Hematopoietic multipotent progenitor cell treated with erythropoietin and hydrocortisone succinate and interleukin-3 and kit ligand, for 8 days (in vitro differentiated cells): ENCODE data around the gene IFNW1.

Experiments
- DNase-seq: peaks from one replicate; pipeline ENCODE4 v3.0.0-alpha.2; 2015

IFNW1 gene

DNA sequence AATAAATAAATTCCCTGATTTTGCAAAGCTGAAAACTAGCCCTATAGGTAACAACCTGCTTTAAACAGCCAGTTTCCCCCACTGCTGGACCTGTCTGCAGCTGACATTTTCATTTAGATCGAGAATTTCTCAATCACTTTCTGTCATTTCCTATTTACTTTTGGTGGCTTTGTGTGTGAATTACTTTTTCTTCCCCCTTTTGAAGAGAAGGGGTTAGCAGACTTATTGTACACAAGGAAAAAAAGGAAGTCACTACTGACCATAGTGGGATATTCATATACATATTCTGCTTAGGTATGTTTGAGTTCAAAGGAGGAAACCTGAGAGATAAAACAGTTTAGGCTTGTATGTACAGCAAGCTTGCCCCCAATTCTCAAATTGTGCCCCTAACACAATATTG, 36.8 kb downstream of the IFNW1 start:
- DNase-seq = no peak

DNA sequence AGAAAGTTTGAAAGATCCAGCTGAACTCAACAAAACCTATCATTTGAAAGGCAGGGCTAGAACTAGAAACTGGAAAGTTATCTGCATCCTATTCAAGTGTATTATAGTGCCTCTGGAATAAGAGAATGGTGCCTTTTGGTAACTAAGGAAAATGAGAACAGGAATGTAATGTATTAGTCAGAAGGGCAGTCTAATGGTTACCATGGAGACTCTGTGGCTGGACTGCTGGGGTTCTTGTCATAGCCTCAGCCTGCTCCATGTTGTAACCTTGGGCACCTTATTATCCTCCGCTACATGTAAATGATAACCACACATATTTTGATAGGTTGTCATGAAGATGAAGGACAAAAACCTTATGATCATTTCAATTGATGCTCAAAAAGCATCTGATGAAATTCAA, 39.3 kb downstream of the IFNW1 start:
- DNase-seq = no peak

DNA sequence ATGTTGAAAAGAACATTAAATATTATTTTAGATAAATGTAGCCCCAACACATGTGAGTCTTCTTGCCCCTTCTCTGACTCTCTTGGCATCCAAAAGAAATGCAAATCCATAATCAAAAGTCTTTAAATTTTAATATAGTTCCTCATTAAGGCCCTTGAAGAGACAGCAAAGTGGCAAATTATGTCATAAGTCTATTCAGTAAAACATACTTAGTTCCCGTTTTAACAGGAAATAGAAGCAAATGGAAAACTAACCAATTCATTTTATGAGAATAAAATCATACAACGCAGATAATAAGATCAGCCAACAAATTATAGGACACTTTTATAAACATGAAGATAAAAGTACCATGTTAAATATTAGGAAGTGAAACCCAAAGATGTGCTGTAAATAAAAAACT, 43.8 kb downstream of the IFNW1 start:
- DNase-seq = no peak

DNA sequence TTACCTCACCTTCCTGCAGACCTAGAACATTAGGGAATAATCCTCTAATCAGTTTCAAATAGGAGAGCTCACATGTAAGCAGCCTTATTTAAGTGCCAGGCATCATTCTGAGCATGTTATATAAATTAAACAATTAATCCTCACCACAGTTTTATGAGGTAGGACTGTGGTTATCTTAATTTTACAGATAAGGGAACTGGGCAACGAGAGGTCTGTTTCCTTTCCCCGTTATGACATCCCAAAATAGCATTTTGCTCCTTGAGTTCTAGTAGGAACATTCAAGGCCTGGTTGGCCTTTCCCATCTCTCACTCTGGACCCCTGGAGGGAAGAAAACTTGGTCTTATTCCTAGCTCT, 44.8 kb downstream of the IFNW1 start:
- peak; percentile 58 for DNase-seq

DNA sequence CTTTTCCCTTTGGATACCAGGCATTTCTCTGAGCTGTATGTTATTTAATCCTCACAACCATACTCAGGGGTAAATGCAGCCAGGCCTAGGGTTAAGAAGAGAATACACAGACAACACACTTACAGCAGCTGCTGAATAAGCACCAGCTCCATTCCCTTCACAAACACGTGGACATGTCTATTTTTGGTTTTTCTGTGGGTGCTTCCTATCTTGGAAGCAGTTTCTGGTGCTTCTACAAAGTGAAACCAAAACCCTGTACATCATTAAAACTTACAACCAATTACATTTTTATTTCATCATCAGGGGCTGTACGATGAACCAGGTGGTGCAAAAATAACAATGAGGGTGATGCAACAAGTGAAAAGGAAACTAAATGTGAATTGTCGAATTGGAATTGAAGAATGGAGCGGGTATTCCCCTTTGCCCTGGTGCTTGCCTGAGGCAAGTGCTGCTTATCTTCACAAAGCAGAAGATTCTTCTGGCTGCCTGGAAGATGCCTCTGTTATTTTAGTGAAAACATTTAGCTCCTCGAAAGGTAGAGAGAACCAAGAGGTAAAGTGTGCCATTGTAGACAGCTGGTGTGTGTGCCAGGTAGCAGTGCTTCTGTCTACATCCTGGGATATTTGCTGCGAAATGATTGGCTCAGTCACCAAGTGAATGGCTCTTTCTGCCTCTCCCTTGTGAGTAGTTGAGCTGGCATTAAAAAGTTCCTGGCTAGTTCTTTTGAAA, 45.3 kb downstream of the IFNW1 start:
- peak; percentile 86 for DNase-seq

DNA sequence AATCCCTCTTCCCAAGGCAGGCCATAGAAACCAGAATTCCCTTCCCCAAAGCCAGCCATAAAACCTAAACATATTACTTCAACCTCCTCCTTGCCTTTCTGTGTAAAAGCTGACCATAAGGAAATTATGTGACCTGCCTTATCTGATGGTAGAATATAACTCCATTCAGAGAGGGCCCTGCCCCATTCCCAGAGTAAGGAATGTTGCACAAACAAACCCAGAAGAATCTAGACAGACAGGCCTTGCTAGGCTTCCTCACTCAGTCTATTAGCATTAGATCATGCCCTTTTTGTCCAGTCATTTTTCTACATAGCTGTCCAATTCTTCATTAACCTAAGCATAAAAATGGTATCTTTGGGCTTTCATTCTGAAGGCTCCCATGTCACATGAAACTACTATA, 46.1 kb downstream of the IFNW1 start:
- DNase-seq = no peak
